ENCODE measurements around the gene MAPK6.

Gene MAPK6

GRCh38 chr15:51991141-51991540 lies 27.9 kb upstream of the MAPK6 start:
- no peak for TF ChIP-seq TAF1 (IDR thresholded peaks at IDR 0.05; ENCODE audit: borderline replicate concordance, insufficient read depth, low read length)

DNA sequence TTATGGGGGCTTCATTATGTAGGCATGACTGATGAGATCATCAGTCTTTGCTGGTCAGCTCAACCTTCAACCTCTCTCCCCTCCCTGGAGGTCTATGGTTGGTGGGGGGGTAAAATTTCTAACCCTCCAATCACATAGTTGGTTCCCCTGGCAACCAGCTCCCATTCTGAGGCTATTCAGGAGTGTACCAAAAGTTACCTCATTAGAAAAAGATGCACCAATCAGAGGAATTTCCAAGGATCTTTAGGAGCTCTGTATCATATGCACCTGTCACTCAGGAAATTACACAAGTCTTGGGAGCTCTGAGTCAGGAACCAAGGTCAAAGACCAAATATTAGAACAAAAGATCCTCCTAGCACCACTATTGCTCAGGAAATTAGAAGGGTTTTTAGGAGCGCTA lies 26.1 kb upstream of the MAPK6 start:
- TF ChIP-seq SIN3A (IDR thresholded peaks at IDR 0.05; ENCODE audit: borderline replicate concordance, insufficient read depth, low read length): no peak
- TF ChIP-seq, protein P1, sequence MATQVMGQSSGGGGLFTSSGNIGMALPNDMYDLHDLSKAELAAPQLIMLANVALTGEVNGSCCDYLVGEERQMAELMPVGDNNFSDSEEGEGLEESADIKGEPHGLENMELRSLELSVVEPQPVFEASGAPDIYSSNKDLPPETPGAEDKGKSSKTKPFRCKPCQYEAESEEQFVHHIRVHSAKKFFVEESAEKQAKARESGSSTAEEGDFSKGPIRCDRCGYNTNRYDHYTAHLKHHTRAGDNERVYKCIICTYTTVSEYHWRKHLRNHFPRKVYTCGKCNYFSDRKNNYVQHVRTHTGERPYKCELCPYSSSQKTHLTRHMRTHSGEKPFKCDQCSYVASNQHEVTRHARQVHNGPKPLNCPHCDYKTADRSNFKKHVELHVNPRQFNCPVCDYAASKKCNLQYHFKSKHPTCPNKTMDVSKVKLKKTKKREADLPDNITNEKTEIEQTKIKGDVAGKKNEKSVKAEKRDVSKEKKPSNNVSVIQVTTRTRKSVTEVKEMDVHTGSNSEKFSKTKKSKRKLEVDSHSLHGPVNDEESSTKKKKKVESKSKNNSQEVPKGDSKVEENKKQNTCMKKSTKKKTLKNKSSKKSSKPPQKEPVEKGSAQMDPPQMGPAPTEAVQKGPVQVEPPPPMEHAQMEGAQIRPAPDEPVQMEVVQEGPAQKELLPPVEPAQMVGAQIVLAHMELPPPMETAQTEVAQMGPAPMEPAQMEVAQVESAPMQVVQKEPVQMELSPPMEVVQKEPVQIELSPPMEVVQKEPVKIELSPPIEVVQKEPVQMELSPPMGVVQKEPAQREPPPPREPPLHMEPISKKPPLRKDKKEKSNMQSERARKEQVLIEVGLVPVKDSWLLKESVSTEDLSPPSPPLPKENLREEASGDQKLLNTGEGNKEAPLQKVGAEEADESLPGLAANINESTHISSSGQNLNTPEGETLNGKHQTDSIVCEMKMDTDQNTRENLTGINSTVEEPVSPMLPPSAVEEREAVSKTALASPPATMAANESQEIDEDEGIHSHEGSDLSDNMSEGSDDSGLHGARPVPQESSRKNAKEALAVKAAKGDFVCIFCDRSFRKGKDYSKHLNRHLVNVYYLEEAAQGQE (IDR thresholded peaks at IDR 0.05; ENCODE audit: insufficient read depth in 1 of 2, low read depth in 2 of 2, low read length in 2 of 2): no peak
- no peak for TF ChIP-seq POLR2AphosphoS5 (IDR thresholded peaks at IDR 0.05; ENCODE audit: low read depth, low read length)
- no peak for TF ChIP-seq TAF1 (IDR thresholded peaks at IDR 0.05; ENCODE audit: borderline replicate concordance, insufficient read depth, low read length)
- TF ChIP-seq FOXP2 (optimal IDR thresholded peaks at IDR 0.05; ENCODE audit: borderline replicate concordance, extremely low read depth, extremely low read length, insufficient read depth): no peak

- TF ChIP-seq, protein P1 (IDR thresholded peaks at IDR 0.05; ENCODE audit: insufficient read depth in 1 of 2, low read depth in 2 of 2, low read length in 2 of 2): no peak
- TF ChIP-seq TAF1 (IDR thresholded peaks at IDR 0.05; ENCODE audit: borderline replicate concordance, insufficient read depth, low read length) (no peak), FOXP2 (optimal IDR thresholded peaks at IDR 0.05; ENCODE audit: borderline replicate concordance, extremely low read depth, extremely low read length, insufficient read depth) (no peak), POLR2AphosphoS5 (IDR thresholded peaks at IDR 0.05; ENCODE audit: low read depth, low read length) (no peak), SIN3A (IDR thresholded peaks at IDR 0.05; ENCODE audit: borderline replicate concordance, insufficient read depth, low read length) (no peak)
These were observed 16.7 kb upstream of the MAPK6 start for GRCh38 chr15:52002351-52002750.

- TF ChIP-seq, protein P1 (IDR thresholded peaks at IDR 0.05; ENCODE audit: insufficient read depth in 1 of 2, low read depth in 2 of 2, low read length in 2 of 2): no peak
- TF ChIP-seq SIN3A (IDR thresholded peaks at IDR 0.05; ENCODE audit: borderline replicate concordance, insufficient read depth, low read length): no peak
- no peak for TF ChIP-seq FOXP2 (optimal IDR thresholded peaks at IDR 0.05; ENCODE audit: borderline replicate concordance, extremely low read depth, extremely low read length, insufficient read depth)
- TF ChIP-seq TAF1 (IDR thresholded peaks at IDR 0.05; ENCODE audit: borderline replicate concordance, insufficient read depth, low read length): no peak
- no peak for TF ChIP-seq POLR2AphosphoS5 (IDR thresholded peaks at IDR 0.05; ENCODE audit: low read depth, low read length)
These were observed 15.3 kb upstream of the MAPK6 start for GRCh38 chr15:52003710-52004109.

DNA sequence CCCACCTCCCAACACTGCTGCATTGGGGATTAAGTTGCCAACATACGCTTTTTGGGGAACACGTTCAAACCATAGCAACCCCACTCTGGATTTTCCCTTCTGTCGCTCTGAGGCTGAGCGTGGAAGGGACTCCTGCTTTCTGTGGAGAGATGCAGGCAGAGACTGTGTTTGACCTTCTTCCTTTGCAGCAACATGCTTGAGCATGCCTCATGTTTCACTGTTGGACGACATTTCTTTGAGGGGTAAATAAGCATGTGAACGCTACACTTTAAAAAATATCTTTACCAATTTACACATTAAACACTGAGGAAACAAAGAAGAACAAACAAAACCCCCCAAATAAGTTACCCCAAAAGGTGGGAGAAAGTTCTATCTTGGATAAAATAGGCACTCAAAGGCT lies 14.2 kb upstream of the MAPK6 start:
- TF ChIP-seq POLR2AphosphoS5 (IDR thresholded peaks at IDR 0.05; ENCODE audit: low read depth, low read length) (no peak), SIN3A (IDR thresholded peaks at IDR 0.05; ENCODE audit: borderline replicate concordance, insufficient read depth, low read length) (no peak), FOXP2 (optimal IDR thresholded peaks at IDR 0.05; ENCODE audit: borderline replicate concordance, extremely low read depth, extremely low read length, insufficient read depth) (no peak), TAF1 (IDR thresholded peaks at IDR 0.05; ENCODE audit: borderline replicate concordance, insufficient read depth, low read length) (no peak)
- TF ChIP-seq, protein P1 (IDR thresholded peaks at IDR 0.05; ENCODE audit: insufficient read depth in 1 of 2, low read depth in 2 of 2, low read length in 2 of 2): no peak

Data from PFSK-1 (cell line).